Gastrocnemius medialis (tissue), 4 donors: Measurements from ENCODE around the gene ZFP91. TPM values are rescaled to one million over a fixed set of nuclear protein-coding genes. Genes with fewer than 3 reads are reported as not detected.

ENCODE experiments used
- ATAC-seq, 2 donors: fragments of 150-250 bp; one replicate each; pipeline ENCODE4 v1.9.1; 2016
- DNase-seq, 2 donors: peaks; one replicate each; pipeline ENCODE4 v3.0.0-alpha.2; 2019
- H3K27ac ChIP-seq, 4 donors: fragments of 200-600 bp; sonication (generic); 1 replicate in 1 of 4; 2 replicates in 3 of 4; pipeline ENCODE4 v1.5.1; 2016 to 2018; ENCODE audit warnings: mild to moderate bottlenecking in 2 of 4, moderate library complexity in 1 of 4
- H3K27me3 ChIP-seq, 3 donors: fragments of 200-600 bp; sonication (generic) in 2 of 3; 1 replicate in 1 of 3; 2 replicates in 2 of 3; pipeline versions ENCODE4 v1.5.1 to v1.6.0; 2016 to 2019; ENCODE audit warnings: mild to moderate bottlenecking in 1 of 3, moderate library complexity in 1 of 3
- H3K36me3 ChIP-seq, 2 donors: fragments of 200-600 bp; sonication (generic) in 1 of 2; one replicate each; pipeline ENCODE4 v1.5.1; 2017 to 2018
- H3K4me1 ChIP-seq, 2 donors: fragments of 200-600 bp; sonication (generic) in 1 of 2; one replicate each; pipeline ENCODE4 v1.5.1; 2016 to 2017; ENCODE audit warnings: mild to moderate bottlenecking in 2 of 2
- H3K4me3 ChIP-seq, 4 donors: fragments of 200-600 bp; sonication (generic) in 3 of 4; 1 replicate in 1 of 4; 2 replicates in 3 of 4; pipeline ENCODE4 v1.5.1; 2016 to 2019; ENCODE audit warnings: mild to moderate bottlenecking in 2 of 4
- H3K9me3 ChIP-seq, 3 donors: fragments of 200-600 bp; sonication (generic) in 2 of 3; 1 replicate in 1 of 3; 2 replicates in 2 of 3; pipeline ENCODE4 v1.5.1; 2016 to 2019
- CTCF ChIP-seq, 5 experiments: fragments of 450-650 bp in 3 of 5; fragments of 200-600 bp in 2 of 5; sonication (generic) in 2 of 5; IDR thresholded peaks in 4 of 5; conservative IDR thresholded peaks in 1 of 5; 1 replicate in 4 of 5; 2 replicates in 1 of 5; pipeline ENCODE4 v1.5.1; 2016 to 2019; ENCODE audit warnings: antibody characterized with exemption in 5 of 5, mild to moderate bottlenecking in 3 of 5, moderate library complexity in 3 of 5
- POLR2A ChIP-seq, 2 donors: fragments of 450-650 bp; IDR thresholded peaks; one replicate each; pipeline ENCODE4 v1.6.1; 2017; ENCODE audit warnings: antibody characterized with exemption in 2 of 2, mild to moderate bottlenecking in 2 of 2, moderate library complexity in 2 of 2
- in situ Hi-C, 4 donors: fragments of 200-750 bp; cut with MboI; loops; one replicate each; pipeline versions ENCODE4 v1.15.0 to v1.8.0; 2017; ENCODE audit warnings: low sequenced_read_pairs in 4 of 4
- intact Hi-C: fragments of 100-400 bp; cut with DNase I; formaldehyde crosslinking; loops from one replicate; pipeline ENCODE4 v1.15.1; 2023; ENCODE audit warnings: low total_unique reads
- total RNA-seq, 4 donors: library from RNA; depleted of rRNA; stranded (reverse); fragments of >200 nt; gene quantifications; one replicate each; pipeline versions ENCODE4 v1.1.0 to v1.2.3, GENCODE V29; 2016

The ZFP91 gene
- total RNA-seq, 4 donors from 2014 or later = 59.0 to 94.7 (median 90.6) TPM

DNA sequence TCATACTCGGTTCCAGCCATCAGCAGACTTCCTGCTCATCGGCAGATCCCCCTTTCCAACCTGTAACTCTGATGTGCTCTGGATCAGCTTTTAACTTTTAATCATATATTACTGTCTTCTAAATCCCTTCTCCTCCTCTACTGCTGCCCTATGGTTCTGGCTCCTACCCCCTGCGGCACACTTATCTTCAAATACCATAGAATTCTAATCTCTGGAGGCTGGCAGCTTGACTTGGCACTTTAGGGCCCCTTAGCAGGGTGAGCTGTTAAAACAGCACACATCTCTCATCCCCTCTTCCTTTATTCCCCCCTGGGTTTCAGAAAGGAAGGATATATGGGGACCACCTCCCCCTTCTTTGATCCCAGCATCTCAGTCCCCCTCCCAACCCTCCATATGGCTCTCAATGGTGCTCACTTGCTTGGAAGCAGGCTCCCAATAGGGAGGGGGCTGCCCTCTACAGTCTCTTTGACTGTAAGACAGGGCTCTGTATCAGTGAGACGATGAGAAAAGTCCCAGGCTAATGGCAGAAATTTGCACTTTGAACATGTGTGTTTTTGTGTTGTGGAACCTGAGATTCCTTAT lies 39.2 kb downstream of the ZFP91 start:
- no peaks in the 10 kb centered on the region for H3K9me3 ChIP-seq
- H3K4me3 ChIP-seq = no peak overlapping the region
- no peaks in the 10 kb centered on the region for H3K27me3 ChIP-seq
- intact Hi-C loops (loop anchor here (2.0 kb wide), 1 partner anchor 39 kb away; the partner anchor contains the start of gene ZFP91), in situ Hi-C loops (no loop called here)
- H3K36me3 ChIP-seq = peaks cover 0 to 68% of the 10 kb centered on the region in 2 donors
- peaks cover 0 to 15% of the 10 kb centered on the region in 2 donors for H3K4me1 ChIP-seq
- DNase-seq = no peak
- TF ChIP-seq CTCF (IDR thresholded peaks at IDR 0.05 in 4 of 5, conservative IDR thresholded peaks at IDR 0.05 in 1 of 5) (no peak), POLR2A (IDR thresholded peaks at IDR 0.05) (no peak)
- no peak for ATAC-seq
- peak overlapping the region in 2 of 4 donors; percentile 11 to 22 for H3K27ac ChIP-seq

DNA sequence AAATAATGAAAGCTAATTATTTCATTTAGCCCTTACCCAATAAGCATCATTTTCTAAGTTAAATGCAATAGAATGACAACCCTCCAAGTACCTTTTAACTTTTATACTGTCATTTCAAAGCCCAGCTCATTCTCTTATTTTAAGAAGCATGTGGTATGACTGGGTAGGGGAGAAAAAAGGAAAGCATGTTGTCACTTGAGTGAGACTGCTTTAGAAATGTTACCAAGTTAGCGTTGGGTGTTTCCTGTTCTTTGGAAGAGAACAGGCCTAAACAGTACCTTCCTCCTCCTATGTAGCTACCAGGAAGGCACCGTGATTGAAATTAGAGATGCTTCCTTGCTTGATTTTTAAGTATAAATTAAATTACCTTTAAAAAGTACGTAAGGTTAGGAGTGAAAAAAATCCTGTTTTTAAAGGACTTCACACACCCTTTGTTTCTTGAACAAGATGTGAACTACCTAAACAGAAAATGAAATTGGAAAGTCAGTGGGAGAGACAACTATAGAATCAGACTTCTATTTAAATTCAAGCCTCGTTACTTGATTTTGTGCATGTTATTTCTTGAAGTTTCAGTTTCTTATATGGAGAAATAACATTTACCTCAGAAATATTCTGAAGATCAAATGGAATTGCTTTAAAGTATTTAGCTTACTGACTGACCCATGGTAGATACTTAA lies 42.9 kb downstream of the ZFP91 start:
- H3K4me1 ChIP-seq = peaks cover 9 to 36% of the 10 kb centered on the region in 2 donors
- intact Hi-C loops (no loop called here), in situ Hi-C loops (loop anchor here in 1 of 4 donors (10.0 kb wide), 1 partner anchor 47 kb away; the partner anchor contains the start of genes LPXN and ZFP91)
- no peak overlapping the region for H3K4me3 ChIP-seq
- H3K9me3 ChIP-seq = no peaks in the 10 kb centered on the region
- no peak overlapping the region for H3K27ac ChIP-seq
- peaks cover 3 to 63% of the 10 kb centered on the region in 2 donors for H3K36me3 ChIP-seq
- no peak for DNase-seq
- TF ChIP-seq POLR2A (IDR thresholded peaks at IDR 0.05) (no peak), CTCF (IDR thresholded peaks at IDR 0.05 in 4 of 5, conservative IDR thresholded peaks at IDR 0.05 in 1 of 5) (no peak)
- no peaks in the 10 kb centered on the region for H3K27me3 ChIP-seq
- ATAC-seq = no peak

- peaks cover 15 to 39% of the 10 kb centered on the region in 2 donors for H3K4me1 ChIP-seq
- no peaks in the 10 kb centered on the region for H3K27me3 ChIP-seq
- no peak within 1 kb of the TSS for H3K27ac ChIP-seq
- H3K36me3 ChIP-seq = peaks cover 3 to 57% of the 10 kb centered on the region in 2 donors
- H3K9me3 ChIP-seq = no peaks in the 10 kb centered on the region
- in situ Hi-C loops = loop anchor here in 1 of 4 donors (10.0 kb wide), 1 partner anchor 48 kb away; the partner anchor contains the start of genes LPXN and ZFP91
- H3K4me3 ChIP-seq = no peak within 1 kb of the TSS
- intact Hi-C loops = no loop called here
- TF ChIP-seq POLR2A (IDR thresholded peaks at IDR 0.05) (no peak), CTCF (IDR thresholded peaks at IDR 0.05 in 4 of 5, conservative IDR thresholded peaks at IDR 0.05 in 1 of 5) (no peak)
- ATAC-seq (no peak), DNase-seq (no peak)
Measured at GRCh38 chr11:58622344-58622743, 43.5 kb downstream of the ZFP91 start, which contains the start of gene CNTF. TSS of gene CNTF (plus strand) at chr11:58622665. CDS start at chr11:58622753, 88 bp downstream.

DNA sequence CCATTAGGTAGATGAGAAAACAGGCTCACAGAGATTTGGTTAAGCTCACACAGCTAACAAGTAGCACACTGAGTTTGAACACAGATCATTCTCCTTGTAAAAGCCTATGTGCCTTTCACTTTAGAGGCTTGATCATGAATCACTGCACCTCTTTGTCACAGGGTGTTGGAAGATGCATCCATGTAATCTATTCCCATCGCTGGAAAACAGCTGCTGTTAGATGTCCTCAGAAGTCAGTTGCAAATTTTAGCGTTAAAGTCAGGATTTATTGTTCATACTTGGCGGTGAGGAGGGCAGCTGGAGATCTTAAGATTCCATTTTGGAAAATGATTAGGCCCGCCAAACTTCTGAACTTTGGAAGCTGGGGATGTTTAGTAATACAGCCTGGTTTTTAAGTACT lies 46.2 kb downstream of the ZFP91 start:
- H3K9me3 ChIP-seq = no peaks in the 10 kb centered on the region
- in situ Hi-C loops = loop anchor here in 3 of 4 donors (5.0 to 25.0 kb wide), 3 partner anchors 48 to 512 kb away; partner anchors contain the start of genes LPXN (in 2 of the 3), ZFP91 (in 2 of the 3) and FAM111A (in 1 of the 3)
- H3K27me3 ChIP-seq = no peaks in the 10 kb centered on the region
- H3K4me1 ChIP-seq = peaks cover 30 to 57% of the 10 kb centered on the region in 2 donors
- intact Hi-C loops = no loop called here
- DNase-seq (no peak), ATAC-seq (peak in 1 of 2 donors; percentile 37)
- H3K4me3 ChIP-seq = no peak overlapping the region
- peak overlapping the region in 3 of 4 donors; percentile 11 to 78 (median 44) for H3K27ac ChIP-seq
- H3K36me3 ChIP-seq = peaks cover 3 to 40% of the 10 kb centered on the region in 2 donors
- TF ChIP-seq POLR2A (IDR thresholded peaks at IDR 0.05) = no peak
- no peak for TF ChIP-seq CTCF (IDR thresholded peaks at IDR 0.05 in 4 of 5, conservative IDR thresholded peaks at IDR 0.05 in 1 of 5)
